Measurements from ENCODE around the gene ARHGAP4.

DNA sequence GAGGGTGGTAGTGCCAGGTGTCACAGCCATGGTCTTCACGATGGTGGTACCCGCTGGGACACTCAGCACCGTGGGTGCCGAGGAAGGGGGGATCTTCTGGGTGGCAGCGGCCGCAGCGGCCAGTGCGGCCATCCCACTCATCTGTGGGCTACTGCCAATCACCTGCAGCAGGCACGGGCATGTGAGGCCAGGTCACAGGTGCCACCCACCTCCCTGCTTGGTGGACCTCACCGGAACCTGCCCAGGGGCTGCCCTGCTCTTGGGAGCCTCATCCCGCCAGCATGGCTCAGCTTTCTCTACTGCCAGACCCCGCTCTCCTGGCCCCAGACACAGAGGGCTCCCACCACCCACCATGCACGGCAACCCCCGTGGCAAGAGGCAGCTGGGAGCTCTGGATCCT lies 32.5 kb upstream of the ARHGAP4 start:
- TF ChIP-seq, protein P1, sequence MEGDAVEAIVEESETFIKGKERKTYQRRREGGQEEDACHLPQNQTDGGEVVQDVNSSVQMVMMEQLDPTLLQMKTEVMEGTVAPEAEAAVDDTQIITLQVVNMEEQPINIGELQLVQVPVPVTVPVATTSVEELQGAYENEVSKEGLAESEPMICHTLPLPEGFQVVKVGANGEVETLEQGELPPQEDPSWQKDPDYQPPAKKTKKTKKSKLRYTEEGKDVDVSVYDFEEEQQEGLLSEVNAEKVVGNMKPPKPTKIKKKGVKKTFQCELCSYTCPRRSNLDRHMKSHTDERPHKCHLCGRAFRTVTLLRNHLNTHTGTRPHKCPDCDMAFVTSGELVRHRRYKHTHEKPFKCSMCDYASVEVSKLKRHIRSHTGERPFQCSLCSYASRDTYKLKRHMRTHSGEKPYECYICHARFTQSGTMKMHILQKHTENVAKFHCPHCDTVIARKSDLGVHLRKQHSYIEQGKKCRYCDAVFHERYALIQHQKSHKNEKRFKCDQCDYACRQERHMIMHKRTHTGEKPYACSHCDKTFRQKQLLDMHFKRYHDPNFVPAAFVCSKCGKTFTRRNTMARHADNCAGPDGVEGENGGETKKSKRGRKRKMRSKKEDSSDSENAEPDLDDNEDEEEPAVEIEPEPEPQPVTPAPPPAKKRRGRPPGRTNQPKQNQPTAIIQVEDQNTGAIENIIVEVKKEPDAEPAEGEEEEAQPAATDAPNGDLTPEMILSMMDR (IDR thresholded peaks at IDR 0.05), result no peak
- no peak for TF ChIP-seq POLR2A (IDR thresholded peaks at IDR 0.05)

All from testis (tissue), 2 donors.